Vagina (tissue), 2 donors: ENCODE data around the gene TBC1D4.

Experiments used
- CTCF ChIP-seq, 3 experiments: fragments of 450-650 bp in 2 of 3; fragments of 200-600 bp in 1 of 3; sonication (generic) in 1 of 3; IDR thresholded peaks; one replicate each; pipeline ENCODE4 v1.5.1; 2017 to 2019; ENCODE audit warnings: antibody characterized with exemption in 3 of 3, mild to moderate bottlenecking in 2 of 3, moderate library complexity in 2 of 3
- POLR2AphosphoS5 ChIP-seq, 2 donors: sonication (generic); formaldehyde crosslinking; IDR thresholded peaks; one replicate each; pipeline ENCODE4 v1.9.0; 2017; ENCODE audit warnings: antibody characterized with exemption in 2 of 2, mild to moderate bottlenecking in 2 of 2, low read depth in 1 of 2; ENCODE audit not compliant: insufficient read depth in 1 of 2

- TF ChIP-seq CTCF (IDR thresholded peaks at IDR 0.05) (no peak), POLR2AphosphoS5 (IDR thresholded peaks at IDR 0.05; ENCODE audit: insufficient read depth in 1 of 2, low read depth in 1 of 2) (no peak)
These were observed 86.9 kb downstream of the TBC1D4 start for GRCh38 chr13:75395066-75395465.
